B cell (primary cell): ENCODE results near the gene GRID2. TPM values are rescaled to one million over a fixed set of nuclear protein-coding genes. Genes with fewer than 3 reads are reported as not detected.

Source experiments
- ATAC-seq: fragments of 200-7000 bp; cut with Tn5 transposase; one replicate; pipeline ENCODE4 v1.10.0; 2021; ENCODE audit warnings: low read depth, mild to moderate bottlenecking, moderate number of reproducible peaks, moderate library complexity
- CTCF ChIA-PET: fragments of 350-600 bp; sonication (Branson Sonifier 250); formaldehyde crosslinking; loops from one replicate; lab custom pipeline; 2021; ENCODE audit warnings: antibody characterized with exemption, inconsistent platforms; lab: Charles Lee
- POLR2A ChIA-PET: fragments of 350-600 bp; sonication (Branson Sonifier 250); formaldehyde crosslinking; loops from one replicate; lab custom pipeline; 2021; ENCODE audit warnings: antibody characterized with exemption; lab: Charles Lee
- DNase-seq: peaks from one replicate; pipeline ENCODE4 v3.0.0; 2013
- H2AFZ ChIP-seq: 2 replicates; pipeline ENCODE4 v1.6.1; 2012; ENCODE audit warnings: mild to moderate bottlenecking, low read depth, low read length; ENCODE audit not compliant: insufficient read depth, poor library complexity, severe bottlenecking
- H3K27ac ChIP-seq, 2 donors: 1 replicate in 1 of 2; 2 replicates in 1 of 2; pipeline ENCODE4 v1.5.1; 2012 to 2013; ENCODE audit warnings: low read length in 2 of 2, mild to moderate bottlenecking in 2 of 2, moderate library complexity in 1 of 2
- H3K27me3 ChIP-seq, 4 experiments: fragments of 200-600 bp in 1 of 4; sonication (generic) in 1 of 4; replicated peaks in 1 of 4; 1 replicate in 2 of 4; 2 replicates in 2 of 4; pipeline versions ENCODE4 v1.6.1 to v1.7.0; 2013 to 2016; ENCODE audit warnings: low read length in 3 of 4, mild to moderate bottlenecking in 2 of 4, mixed read lengths in 1 of 4, moderate library complexity in 1 of 4; ENCODE audit not compliant: insufficient read depth in 4 of 4, control insufficient read depth in 3 of 4; ENCODE audit errors: control extremely low read depth in 1 of 4
- H3K36me3 ChIP-seq, 2 experiments: replicated peaks in 1 of 2; 1 replicate in 1 of 2; 2 replicates in 1 of 2; pipeline versions ENCODE4 v1.6.1 to v1.7.1; 2013; ENCODE audit warnings: low read length in 1 of 2; ENCODE audit not compliant: insufficient read depth in 2 of 2, control insufficient read depth in 1 of 2; ENCODE audit errors: control extremely low read depth in 1 of 2, extremely low read depth in 1 of 2
- H3K4me1 ChIP-seq, 2 donors: fragments of 200-600 bp in 1 of 2; sonication (generic) in 1 of 2; 1 replicate in 1 of 2; 2 replicates in 1 of 2; pipeline versions ENCODE4 v1.5.1 to v1.6.1; 2013 to 2017; ENCODE audit warnings: low read length in 2 of 2; ENCODE audit not compliant: control insufficient read depth in 2 of 2, insufficient read depth in 2 of 2
- H3K4me2 ChIP-seq: replicated peaks from 2 replicates; pipeline ENCODE3; 2012; ENCODE audit warnings: mild to moderate bottlenecking, low read depth, low read length; ENCODE audit not compliant: poor library complexity, severe bottlenecking
- H3K4me3 ChIP-seq, 5 experiments: fragments of 200-600 bp in 1 of 5; sonication (generic) in 1 of 5; 1 replicate in 3 of 5; 2 replicates in 2 of 5; pipeline versions ENCODE4 v1.5.1 to v1.7.0; 2011 to 2016; ENCODE audit warnings: low read length in 4 of 5, mild to moderate bottlenecking in 4 of 5, low read depth in 2 of 5, control low read depth in 1 of 5, moderate library complexity in 1 of 5; ENCODE audit not compliant: insufficient read depth in 1 of 5; ENCODE audit errors: control extremely low read depth in 1 of 5, extremely low read depth in 1 of 5
- H3K79me2 ChIP-seq: fragments of 200-600 bp; sonication (generic); one replicate; pipeline ENCODE4 v1.6.0; 2016; ENCODE audit warnings: low read length; ENCODE audit not compliant: control insufficient read depth, insufficient read depth
- H3K9ac ChIP-seq: fragments of 200-600 bp; sonication (generic); 2 replicates; pipeline ENCODE4 v1.6.1; 2017; ENCODE audit warnings: mild to moderate bottlenecking, low read length, moderate library complexity
- H3K9me3 ChIP-seq, 3 donors: one replicate each; pipeline versions ENCODE4 v1.6.1 to v1.7.1; 2013; ENCODE audit warnings: low read length in 2 of 3; ENCODE audit not compliant: control insufficient read depth in 2 of 3, insufficient read depth in 1 of 3; ENCODE audit errors: control extremely low read depth in 1 of 3
- H4K20me1 ChIP-seq: 2 replicates; pipeline ENCODE4 v1.6.0; 2012; ENCODE audit warnings: mild to moderate bottlenecking, low read length; ENCODE audit not compliant: insufficient read depth, control insufficient read depth, poor library complexity, severe bottlenecking
- H3K27ac Mint-ChIP-seq: one replicate; pipeline ENCODE4 v1.8.0; 2021; ENCODE audit warnings: mixed read lengths
- H3K27me3 Mint-ChIP-seq: one replicate; pipeline ENCODE4 v1.8.0; 2021; ENCODE audit warnings: mixed read lengths
- H3K4me1 Mint-ChIP-seq: one replicate; pipeline ENCODE4 v1.8.0; 2021; ENCODE audit warnings: mixed read lengths
- H3K4me3 Mint-ChIP-seq: one replicate; pipeline ENCODE4 v1.8.0; 2021; ENCODE audit warnings: mixed read lengths
- H3K9me3 Mint-ChIP-seq: one replicate; pipeline ENCODE4 v1.8.0; 2022; ENCODE audit warnings: mixed read lengths; ENCODE audit not compliant: insufficient read depth
- CTCF ChIP-seq: fragments of 200-600 bp; IDR thresholded peaks from one replicate; pipeline ENCODE4 v1.8.0; 2022; ENCODE audit warnings: antibody characterized with exemption, mild to moderate bottlenecking
- EZH2 ChIP-seq: IDR thresholded peaks from 2 replicates; pipeline ENCODE4 v1.6.1; 2012; ENCODE audit warnings: borderline replicate concordance, low read depth, mild to moderate bottlenecking, moderate library complexity, low read length; ENCODE audit not compliant: insufficient read depth, poor library complexity, severe bottlenecking
- WGBS: methylation state at CpG from one replicate; pipeline ENCODE4 v1.1.5; 2013; ENCODE audit warnings: missing lambda C conversion rate; ENCODE audit not compliant: insufficient coverage; 5-methylcytosine and 5-hydroxymethylcytosine counted together
- intact Hi-C: fragments of 100-400 bp; cut with micrococcal nuclease; formaldehyde crosslinking; loops from one replicate; pipeline ENCODE4 v1.10.0; 2022
- polyA plus RNA-seq: library from polyadenylated mRNA; depleted of rRNA; stranded (reverse); fragments of >200 nt; gene quantifications from 2 replicates; pipeline ENCODE4 v1.2.3, GENCODE V29; 2012
- total RNA-seq, 2 donors: library from RNA; stranded (reverse); fragments of 120-200 nt in 1 of 2; gene quantifications; 1 replicate in 1 of 2; 2 replicates in 1 of 2; pipeline versions ENCODE4 v1.2.3 to v1.2.4, GENCODE V29; 2013 to 2022

Gene GRID2
- total and polyA plus RNA-seq, 2 donors (not counting 1 experiment from before 2014, with no cell fraction given), result not detected

GRCh38 chr4:93116624-93117023, 812.9 kb downstream of the GRID2 start:
- no CpG with 5 or more reads among the region's 1 CpG for WGBS
- no peaks in the 10 kb centered on the region for H3K27me3 Mint-ChIP-seq
- ATAC-seq (no peak), DNase-seq (no peak)
- Histone ChIP-seq H3K27me3 (no peaks in the 10 kb centered on the region), H3K4me3 (no peak overlapping the region), H3K9ac (no peak overlapping the region), H3K4me2 (no peak overlapping the region), H3K36me3 (no peaks in the 10 kb centered on the region), H3K27ac (no peak overlapping the region), H3K9me3 (no peaks in the 10 kb centered on the region), H3K4me1 (no peaks in the 10 kb centered on the region), H2AFZ (no peak overlapping the region), H4K20me1 (no peaks in the 10 kb centered on the region), H3K79me2 (no peaks in the 10 kb centered on the region)
- CTCF ChIA-PET, result no interaction called here
- TF ChIP-seq CTCF, result no peak
- no peak for TF ChIP-seq EZH2
- H3K4me3 Mint-ChIP-seq, result no peak overlapping the region
- H3K4me1 Mint-ChIP-seq, result no peaks in the 10 kb centered on the region
- POLR2A ChIA-PET, result no interaction called here
- intact Hi-C loops, result no loop called here
- no peak overlapping the region for H3K27ac Mint-ChIP-seq
- peaks cover 9% of the 10 kb centered on the region for H3K9me3 Mint-ChIP-seq

- no peaks in the 10 kb centered on the region for H4K20me1 ChIP-seq
- H3K4me3 ChIP-seq, result no peak overlapping the region
- intact Hi-C loops, result no loop called here
- Mint-ChIP-seq H3K27ac (no peak overlapping the region), H3K9me3 (no peaks in the 10 kb centered on the region), H3K4me3 (no peak overlapping the region), H3K27me3 (no peaks in the 10 kb centered on the region), H3K4me1 (no peaks in the 10 kb centered on the region)
- H3K4me1 ChIP-seq, result no peaks in the 10 kb centered on the region
- H3K9me3 ChIP-seq, result no peaks in the 10 kb centered on the region
- no peak overlapping the region for H3K4me2 ChIP-seq
- POLR2A ChIA-PET, result no interaction called here
- H3K36me3 ChIP-seq, result no peaks in the 10 kb centered on the region
- H3K27ac ChIP-seq, result no peak overlapping the region
- H2AFZ ChIP-seq, result no peak overlapping the region
- DNase-seq (no peak), ATAC-seq (no peak)
- no peak for TF ChIP-seq CTCF
- no peak for TF ChIP-seq EZH2
- 100% methylated on average over 1 of the region's 2 CpGs for WGBS
- H3K9ac ChIP-seq, result no peak overlapping the region
- H3K27me3 ChIP-seq, result no peaks in the 10 kb centered on the region
- H3K79me2 ChIP-seq, result no peaks in the 10 kb centered on the region
- CTCF ChIA-PET, result no interaction called here
Observed at GRCh38 chr4:93127489-93127888, 823.7 kb downstream of the GRID2 start.
